Cardiac muscle cell (in vitro differentiated cells and primary cell): ENCODE measurements around the gene MPPED1. TPM values are rescaled to one million over a fixed set of nuclear protein-coding genes. Genes with fewer than 3 reads are reported as not detected.

ENCODE experiments used
- DNase-seq, 2 donors: peaks; one replicate each; pipeline versions ENCODE4 v3.0.0 to v3.0.0-alpha.2; 2010 to 2017; ENCODE audit warnings: low read depth in 1 of 2, low spot score in 1 of 2
- H3K27ac ChIP-seq: fragments of 200-600 bp; sonication (generic); 2 replicates; pipeline ENCODE4 v1.5.1; 2016
- H3K27me3 ChIP-seq: fragments of 200-600 bp; sonication (generic); 2 replicates; pipeline ENCODE4 v1.6.0; 2016; ENCODE audit warnings: control low read depth
- H3K36me3 ChIP-seq: fragments of 200-600 bp; sonication (generic); 2 replicates; pipeline ENCODE4 v1.5.1; 2016; ENCODE audit warnings: control low read depth
- H3K4me1 ChIP-seq: fragments of 200-600 bp; sonication (generic); 2 replicates; pipeline ENCODE4 v1.8.1; 2017; ENCODE audit warnings: low read depth, mild to moderate bottlenecking, mixed run types
- H3K4me3 ChIP-seq: fragments of 200-600 bp; sonication (generic); 2 replicates; pipeline ENCODE4 v1.5.1; 2016; ENCODE audit warnings: mild to moderate bottlenecking
- H3K9me3 ChIP-seq: fragments of 200-600 bp; sonication (generic); 2 replicates; pipeline ENCODE4 v1.5.1; 2017; ENCODE audit warnings: low read depth, mild to moderate bottlenecking, control low read depth
- polyA plus RNA-seq: library from polyadenylated mRNA; unstranded; fragments of >200 nt; fragmentation: Nextera tagmentation; extraction: Ambion mirVana; gene quantifications from 2 replicates; pipeline ENCODE4 v1.2.1, GENCODE V29; 2016
- total RNA-seq: library from RNA; depleted of rRNA; stranded (reverse); fragments of >200 nt; gene quantifications from 2 replicates; pipeline ENCODE4 v1.2.3, GENCODE V29; 2016
- TF ChIP-seq, protein P1 (sequence below): IDR thresholded peaks from 2 replicates; pipeline ENCODE4 v1.5.1; 2012; ENCODE audit warnings: low read depth, mild to moderate bottlenecking, low read length

Gene MPPED1
- total and polyA plus RNA-seq, 2 experiments from 2014 or later, result 0.12 TPM; not detected in 1

DNA sequence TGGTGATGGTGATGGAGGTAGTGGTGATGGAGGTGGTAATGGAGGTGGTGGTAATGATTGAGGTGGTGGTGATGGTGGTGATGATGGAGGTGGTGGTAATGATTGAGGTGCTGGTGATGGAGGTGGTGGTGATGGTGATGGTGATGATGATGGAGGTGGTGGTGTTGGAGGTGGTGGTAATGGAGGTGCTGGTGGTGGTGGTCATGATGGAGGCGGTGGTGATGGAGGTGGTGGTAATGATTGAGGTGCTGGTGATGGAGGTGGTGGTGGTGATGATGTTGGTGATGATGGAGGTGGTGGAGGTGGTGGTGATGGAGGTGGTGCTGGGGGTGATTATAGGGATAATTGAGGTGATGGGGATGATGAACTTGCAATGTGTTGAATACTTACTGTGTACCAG, 79.9 kb downstream of the MPPED1 start:
- H3K4me3 ChIP-seq, result no peak overlapping the region
- no peaks in the 10 kb centered on the region for H3K27me3 ChIP-seq
- no peaks in the 10 kb centered on the region for H3K36me3 ChIP-seq
- no peak for DNase-seq
- no peaks in the 10 kb centered on the region for H3K4me1 ChIP-seq
- H3K9me3 ChIP-seq, result no peaks in the 10 kb centered on the region
- TF ChIP-seq, protein P1, sequence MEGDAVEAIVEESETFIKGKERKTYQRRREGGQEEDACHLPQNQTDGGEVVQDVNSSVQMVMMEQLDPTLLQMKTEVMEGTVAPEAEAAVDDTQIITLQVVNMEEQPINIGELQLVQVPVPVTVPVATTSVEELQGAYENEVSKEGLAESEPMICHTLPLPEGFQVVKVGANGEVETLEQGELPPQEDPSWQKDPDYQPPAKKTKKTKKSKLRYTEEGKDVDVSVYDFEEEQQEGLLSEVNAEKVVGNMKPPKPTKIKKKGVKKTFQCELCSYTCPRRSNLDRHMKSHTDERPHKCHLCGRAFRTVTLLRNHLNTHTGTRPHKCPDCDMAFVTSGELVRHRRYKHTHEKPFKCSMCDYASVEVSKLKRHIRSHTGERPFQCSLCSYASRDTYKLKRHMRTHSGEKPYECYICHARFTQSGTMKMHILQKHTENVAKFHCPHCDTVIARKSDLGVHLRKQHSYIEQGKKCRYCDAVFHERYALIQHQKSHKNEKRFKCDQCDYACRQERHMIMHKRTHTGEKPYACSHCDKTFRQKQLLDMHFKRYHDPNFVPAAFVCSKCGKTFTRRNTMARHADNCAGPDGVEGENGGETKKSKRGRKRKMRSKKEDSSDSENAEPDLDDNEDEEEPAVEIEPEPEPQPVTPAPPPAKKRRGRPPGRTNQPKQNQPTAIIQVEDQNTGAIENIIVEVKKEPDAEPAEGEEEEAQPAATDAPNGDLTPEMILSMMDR, result no peak
- no peak overlapping the region for H3K27ac ChIP-seq

DNA sequence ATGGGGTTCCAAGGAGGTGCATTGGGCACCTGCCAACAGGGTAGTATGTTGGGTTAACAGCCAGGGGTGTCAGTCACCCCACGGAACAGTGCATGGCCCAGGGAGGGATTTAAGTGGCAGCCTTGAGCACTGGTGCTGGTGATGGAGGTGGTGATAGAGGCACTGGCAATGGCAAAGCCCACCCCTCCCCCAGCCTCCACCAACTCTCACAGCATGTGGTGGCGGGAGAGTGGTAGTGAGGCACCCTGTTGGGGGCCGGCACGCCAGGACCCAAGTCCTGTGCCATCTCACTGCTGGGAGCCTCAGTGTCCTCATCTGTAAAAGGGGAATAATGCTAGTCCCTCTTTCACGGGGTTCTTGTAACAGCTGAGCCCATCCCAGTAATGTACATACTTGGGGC, 81.5 kb downstream of the MPPED1 start:
- no peaks in the 10 kb centered on the region for H3K27me3 ChIP-seq
- H3K4me3 ChIP-seq, result no peak overlapping the region
- H3K27ac ChIP-seq, result no peak overlapping the region
- H3K4me1 ChIP-seq, result no peaks in the 10 kb centered on the region
- no peaks in the 10 kb centered on the region for H3K36me3 ChIP-seq
- no peak for DNase-seq
- no peaks in the 10 kb centered on the region for H3K9me3 ChIP-seq
- TF ChIP-seq, protein P1, result no peak

DNA sequence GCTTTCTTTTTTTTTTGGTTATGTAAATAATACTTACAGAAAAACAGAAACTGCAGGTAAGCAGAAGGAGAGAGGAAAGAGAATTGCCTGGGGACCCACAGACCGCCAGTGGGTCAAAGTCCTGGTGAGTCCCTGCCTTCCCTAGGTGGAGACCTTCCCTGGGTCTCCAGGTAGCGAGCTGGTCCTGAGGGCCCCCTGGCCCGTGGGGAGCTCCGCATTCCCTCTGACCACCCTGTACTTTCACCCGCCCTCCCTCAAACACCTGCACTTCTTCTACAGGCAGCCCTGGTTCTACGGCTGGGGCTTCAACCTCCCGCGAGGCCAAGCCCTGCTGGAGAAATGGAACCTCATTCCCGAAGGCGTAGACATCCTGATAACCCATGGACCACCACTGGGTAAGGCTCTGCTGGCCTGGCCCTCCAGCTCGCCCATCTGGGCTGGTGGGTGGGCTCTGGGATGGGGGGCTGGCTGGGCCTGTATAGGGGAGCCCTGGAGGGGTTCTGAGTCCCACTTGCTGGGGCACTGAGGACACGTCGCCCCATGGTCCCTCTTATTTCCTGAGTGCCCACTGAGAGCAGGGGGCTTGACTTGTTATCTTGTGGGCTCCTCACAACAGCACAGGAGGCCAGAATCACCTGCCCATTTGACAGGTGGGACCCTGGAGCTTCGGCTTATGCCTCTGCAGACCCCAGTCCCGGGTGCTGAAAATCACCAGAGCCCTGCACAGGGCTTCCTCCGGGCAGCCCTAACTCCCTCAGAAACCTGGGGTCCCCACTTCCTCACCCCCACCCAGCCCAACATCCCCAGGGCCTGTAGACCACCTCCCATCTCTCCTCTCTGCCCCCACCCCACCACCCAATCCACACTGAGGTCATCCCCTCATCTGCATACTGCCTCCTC, 86.4 kb downstream of the MPPED1 start:
- no peaks in the 10 kb centered on the region for H3K4me1 ChIP-seq
- H3K27me3 ChIP-seq, result no peaks in the 10 kb centered on the region
- no peak overlapping the region for H3K4me3 ChIP-seq
- H3K9me3 ChIP-seq, result no peaks in the 10 kb centered on the region
- no peak overlapping the region for H3K27ac ChIP-seq
- H3K36me3 ChIP-seq, result no peaks in the 10 kb centered on the region
- DNase-seq, result no peak
- TF ChIP-seq, protein P1, result no peak

DNA sequence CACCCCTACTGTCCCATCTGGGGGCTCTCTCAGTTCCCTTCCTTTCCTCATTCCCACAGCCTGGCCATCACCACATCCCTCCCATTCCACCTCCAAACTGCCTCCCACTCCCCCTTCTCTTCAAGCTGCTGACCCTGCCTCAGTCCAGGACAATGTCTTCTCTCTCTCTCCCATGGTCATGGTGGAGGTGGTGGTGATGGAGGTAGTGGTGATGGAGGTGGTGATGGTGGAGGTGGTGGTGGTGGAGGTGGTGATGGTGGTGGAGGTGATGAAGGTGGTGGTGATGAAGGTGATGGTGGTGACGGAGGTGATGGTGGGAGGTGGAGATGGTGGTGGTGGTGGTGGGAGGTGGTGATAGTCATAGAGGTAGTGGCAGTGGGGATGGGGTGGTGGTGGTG, 87.0 kb downstream of the MPPED1 start:
- H3K9me3 ChIP-seq, result no peaks in the 10 kb centered on the region
- no peak overlapping the region for H3K27ac ChIP-seq
- no peak for DNase-seq
- no peaks in the 10 kb centered on the region for H3K36me3 ChIP-seq
- TF ChIP-seq, protein P1, result no peak
- H3K27me3 ChIP-seq, result no peaks in the 10 kb centered on the region
- H3K4me3 ChIP-seq, result no peak overlapping the region
- no peaks in the 10 kb centered on the region for H3K4me1 ChIP-seq

DNA sequence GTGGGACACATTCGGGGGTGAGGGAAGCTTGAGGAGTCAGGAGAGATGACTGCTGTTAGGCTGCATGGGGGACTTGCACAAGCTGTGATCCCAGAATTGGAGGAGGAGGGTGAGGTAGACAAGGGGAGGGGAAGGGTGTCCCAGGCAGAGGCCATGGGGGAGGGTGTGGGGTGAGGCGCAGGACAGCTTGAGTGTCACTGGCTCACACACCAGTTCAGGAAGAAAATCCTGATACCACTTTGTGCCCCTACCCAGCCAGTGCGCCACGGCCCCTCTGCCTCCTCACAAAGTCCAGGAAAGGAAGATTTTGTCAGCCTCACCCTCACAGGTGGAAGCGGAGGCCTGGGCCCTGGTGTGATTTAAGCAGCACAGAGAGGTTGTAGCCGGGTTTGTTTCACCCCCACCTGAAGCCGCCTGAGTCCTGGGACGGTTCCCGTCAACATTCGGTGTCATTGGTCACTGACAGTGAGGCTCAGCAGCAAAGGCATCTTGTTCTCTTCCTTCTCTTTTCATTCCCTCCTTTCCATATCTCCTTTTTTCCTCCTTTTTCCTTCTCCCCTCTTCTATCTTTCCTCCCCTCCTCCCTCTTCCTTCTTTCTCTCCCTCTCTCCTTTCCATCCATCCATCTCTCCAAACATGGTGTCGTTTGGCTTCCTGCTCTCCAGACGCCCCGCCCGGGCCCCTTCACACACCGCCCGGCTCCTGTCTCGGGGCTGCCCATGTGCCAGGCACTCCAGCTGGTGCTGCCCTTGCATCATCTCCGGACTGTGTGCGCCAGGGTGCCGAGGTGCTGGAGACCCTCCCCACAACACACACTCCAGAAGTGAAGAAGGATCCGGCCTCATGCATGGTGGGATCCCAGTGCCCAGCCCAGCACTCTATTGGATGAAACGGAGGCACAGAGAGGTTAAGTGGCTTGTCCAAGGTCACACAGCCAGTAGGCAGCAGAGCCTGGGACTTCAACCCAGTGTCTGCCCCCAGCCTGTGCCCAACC, 89.3 kb downstream of the MPPED1 start:
- no peaks in the 10 kb centered on the region for H3K4me1 ChIP-seq
- no peaks in the 10 kb centered on the region for H3K27me3 ChIP-seq
- TF ChIP-seq, protein P1, result no peak
- no peak for DNase-seq
- H3K27ac ChIP-seq, result no peak overlapping the region
- H3K9me3 ChIP-seq, result no peaks in the 10 kb centered on the region
- H3K4me3 ChIP-seq, result no peak overlapping the region
- no peaks in the 10 kb centered on the region for H3K36me3 ChIP-seq
